Naive thymus-derived CD4-positive, alpha-beta T cell (primary cell): ENCODE data around the gene DIO1. TPM values are rescaled to one million over a fixed set of nuclear protein-coding genes. Genes with fewer than 3 reads are reported as not detected.
"Not testable (repeated sequence)": the region's sequence is repeated elsewhere in the genome, so short reads cannot be mapped to it uniquely, and the experiment has no call there.

Experiments
- ATAC-seq: fragments of 150-1000 bp; cut with Tn5 transposase; 2 replicates; pipeline ENCODE4 v1.10.0; 2021; ENCODE audit warnings: mild to moderate bottlenecking, moderate library complexity
- CTCF ChIA-PET: fragments of 350-600 bp; sonication (Branson Sonifier 250); formaldehyde crosslinking; loops from one replicate; lab custom pipeline; 2021; ENCODE audit warnings: antibody characterized with exemption; lab: Charles Lee
- POLR2A ChIA-PET: fragments of 350-600 bp; sonication (Branson Sonifier 250); formaldehyde crosslinking; loops from one replicate; lab custom pipeline; 2021; ENCODE audit warnings: antibody characterized with exemption, inconsistent platforms; lab: Charles Lee
- DNase-seq, 9 donors: peaks; one replicate each; pipeline versions ENCODE4 v3.0.0 to v3.0.0-alpha.2; 2020 to 2022; ENCODE audit warnings: mixed read lengths in 1 of 9
- H3K27ac ChIP-seq: one replicate; pipeline ENCODE4 v1.7.0; 2013; ENCODE audit warnings: mild to moderate bottlenecking, low read depth, low read length, moderate library complexity
- H3K27me3 ChIP-seq, 2 donors: one replicate each; pipeline ENCODE4 v1.7.0; 2013; ENCODE audit warnings: low read length in 2 of 2, mild to moderate bottlenecking in 2 of 2, moderate library complexity in 2 of 2; ENCODE audit not compliant: control insufficient read depth in 2 of 2, insufficient read depth in 2 of 2
- H3K36me3 ChIP-seq, 3 experiments: 1 replicate in 2 of 3; 2 replicates in 1 of 3; pipeline ENCODE4 v1.7.0; 2013; ENCODE audit warnings: low read length in 3 of 3, mild to moderate bottlenecking in 3 of 3, moderate library complexity in 1 of 3; ENCODE audit not compliant: insufficient read depth in 3 of 3, control insufficient read depth in 2 of 3
- H3K4me1 ChIP-seq, 2 donors: one replicate each; pipeline ENCODE4 v1.7.0; 2013; ENCODE audit warnings: low read length in 2 of 2, mild to moderate bottlenecking in 2 of 2, moderate library complexity in 1 of 2; ENCODE audit not compliant: control insufficient read depth in 2 of 2, insufficient read depth in 2 of 2
- H3K4me3 ChIP-seq: 2 replicates; pipeline ENCODE4 v1.7.0; 2013; ENCODE audit warnings: mild to moderate bottlenecking, low read length
- H3K9me3 ChIP-seq, 3 experiments: 1 replicate in 2 of 3; 2 replicates in 1 of 3; pipeline ENCODE4 v1.7.0; 2013; ENCODE audit warnings: low read length in 3 of 3; ENCODE audit not compliant: control insufficient read depth in 2 of 3
- H3K27ac Mint-ChIP-seq, 9 donors: one replicate each; pipeline ENCODE4 v1.8.0; 2020 to 2022; ENCODE audit warnings: mixed read lengths in 9 of 9, mild to moderate bottlenecking in 8 of 9, moderate library complexity in 5 of 9, inconsistent platforms in 2 of 9
- H3K27me3 Mint-ChIP-seq, 5 donors: one replicate each; pipeline ENCODE4 v1.8.0; 2021 to 2022; ENCODE audit warnings: mixed read lengths in 5 of 5, mild to moderate bottlenecking in 1 of 5
- H3K36me3 Mint-ChIP-seq, 5 donors: one replicate each; pipeline ENCODE4 v1.8.0; 2020 to 2022; ENCODE audit warnings: mixed read lengths in 5 of 5, mild to moderate bottlenecking in 3 of 5, inconsistent platforms in 1 of 5
- H3K4me1 Mint-ChIP-seq, 7 donors: one replicate each; pipeline ENCODE4 v1.8.0; 2020 to 2022; ENCODE audit warnings: mixed read lengths in 7 of 7, mild to moderate bottlenecking in 3 of 7, inconsistent platforms in 1 of 7
- H3K4me3 Mint-ChIP-seq, 10 donors: one replicate each; pipeline ENCODE4 v1.8.0; 2020 to 2022; ENCODE audit warnings: mild to moderate bottlenecking in 10 of 10, mixed read lengths in 10 of 10, moderate library complexity in 6 of 10, inconsistent platforms in 2 of 10
- H3K9me3 Mint-ChIP-seq, 11 donors: one replicate each; pipeline ENCODE4 v1.8.0; 2020 to 2022; ENCODE audit warnings: mixed read lengths in 11 of 11, mild to moderate bottlenecking in 4 of 11, inconsistent platforms in 1 of 11, moderate library complexity in 1 of 11
- intact Hi-C, 2 donors: fragments of 100-400 bp; cut with micrococcal nuclease; formaldehyde crosslinking; loops; one replicate each; pipeline ENCODE4 v1.15.1; 2023
- polyA plus RNA-seq, 2 donors: library from polyadenylated mRNA; unstranded; fragments of 300-500 nt; fragmentation: Illumina TruSeq; gene quantifications; one replicate each; pipeline ENCODE4 v1.2.3, GENCODE V29; 2021
- total RNA-seq, 6 experiments: library from RNA in 5 of 6; stranded (reverse) in 5 of 6; gene quantifications; 1 replicate in 5 of 6; 2 replicates in 1 of 6; pipeline ENCODE4 v1.2.3 and lab custom pipeline; 2021 to 2026

DIO1 gene
- total and polyA plus RNA-seq, 7 experiments from 2014 or later: not detected

DNA sequence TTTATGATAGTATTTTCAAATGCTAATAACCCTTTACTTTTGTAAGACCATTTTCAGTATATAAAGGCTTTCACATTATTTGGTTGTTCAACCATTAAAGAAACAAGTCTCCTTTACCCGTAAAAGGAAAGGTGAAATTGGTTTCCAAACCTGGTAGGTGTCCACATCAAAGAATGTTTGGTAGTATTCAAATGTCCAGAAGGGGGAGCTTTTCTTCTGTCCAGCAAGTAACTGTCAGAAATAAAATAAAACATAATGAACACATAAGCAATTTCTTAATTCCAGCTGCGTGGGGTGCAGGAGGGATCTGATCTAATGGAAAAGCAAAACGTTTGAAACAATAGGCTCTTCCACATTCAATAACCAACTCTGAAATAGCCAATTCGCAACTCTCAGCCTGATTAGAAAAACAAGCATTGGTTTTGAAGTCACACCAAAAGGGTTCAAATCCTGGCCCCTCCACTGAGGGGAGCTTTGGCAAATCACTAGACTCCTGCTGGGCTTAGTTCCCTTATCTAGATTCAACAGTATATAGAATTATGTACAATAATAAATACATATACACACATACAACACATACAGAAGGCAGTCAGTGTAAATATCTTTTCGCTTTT lies 15.4 kb upstream of the DIO1 start:
- no peak for ATAC-seq
- no peaks in the 10 kb centered on the region for H3K27me3 ChIP-seq
- peak in 2 of 9 donors; percentile 10 to 11 for DNase-seq
- ChIA-PET POLR2A (interaction anchor here (0.6 to 0.9 kb wide), 3 partner anchors 11 to 67 kb away, joined by 3 read pairs; partner anchors contain the start of genes IFT25 and YIPF1), CTCF (interaction anchor here (0.7 to 2.3 kb wide), 5 partner anchors 18 to 123 kb away, joined by 3 to 14 read pairs (median 3); no protein-coding TSS in a partner anchor)
- no peak overlapping the region for H3K4me3 Mint-ChIP-seq
- no peaks in the 10 kb centered on the region for H3K27me3 Mint-ChIP-seq
- intact Hi-C loops: loop anchor here (1.0 kb wide), 2 partner anchors 71 to 81 kb away; no protein-coding TSS in a partner anchor
- H3K4me3 ChIP-seq: no peak overlapping the region
- no peak overlapping the region for H3K27ac ChIP-seq
- H3K36me3 ChIP-seq: peaks cover 8 to 56% (median 10%) of the 10 kb centered on the region in 3 experiments
- H3K9me3 ChIP-seq: no peaks in the 10 kb centered on the region
- peaks cover 0 to 18% (median 8%) of the 10 kb centered on the region in 7 donors for H3K4me1 Mint-ChIP-seq
- peaks cover 26 to 67% (median 42%) of the 10 kb centered on the region in 5 donors for H3K36me3 Mint-ChIP-seq
- no peak overlapping the region for H3K27ac Mint-ChIP-seq
- peaks cover 0 to 6% (median 2%) of the 10 kb centered on the region in 11 donors for H3K9me3 Mint-ChIP-seq
- no peaks in the 10 kb centered on the region for H3K4me1 ChIP-seq

DNA sequence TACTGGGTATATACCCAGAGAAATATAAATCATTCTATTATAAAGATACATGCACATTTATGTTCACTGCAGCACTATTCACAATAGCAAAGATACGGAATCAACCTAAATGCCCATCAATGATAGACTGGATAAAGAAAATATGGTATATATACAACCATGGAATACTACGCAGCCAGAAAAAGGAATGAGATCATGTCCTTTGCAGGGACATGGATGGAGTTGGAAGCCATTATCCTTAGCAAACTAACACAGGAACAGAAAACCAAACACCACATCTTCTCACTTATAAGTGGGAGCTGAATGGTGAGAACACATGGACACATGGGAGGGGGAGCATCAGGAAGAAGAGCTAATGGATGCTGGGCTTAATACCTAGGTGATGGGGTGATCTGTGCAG lies 12.1 kb upstream of the DIO1 start:
- peaks cover under 1 to 40% (median 3%) of the 10 kb centered on the region in 3 experiments for H3K36me3 ChIP-seq
- peak overlapping the region in 1 of 9 donors; percentile 49 for H3K27ac Mint-ChIP-seq
- H3K9me3 Mint-ChIP-seq, H3K9me3 ChIP-seq, H3K4me1 ChIP-seq, H3K4me3 Mint-ChIP-seq, H3K27me3 Mint-ChIP-seq, H3K27me3 ChIP-seq, POLR2A ChIA-PET, intact Hi-C loops, H3K27ac ChIP-seq, CTCF ChIA-PET, ATAC-seq, DNase-seq, H3K4me3 ChIP-seq: not testable (repeated sequence)
- H3K4me1 Mint-ChIP-seq: peaks cover 6 to 38% (median 26%) of the 10 kb centered on the region in 7 donors
- peaks cover 18 to 64% (median 37%) of the 10 kb centered on the region in 5 donors for H3K36me3 Mint-ChIP-seq

DNA sequence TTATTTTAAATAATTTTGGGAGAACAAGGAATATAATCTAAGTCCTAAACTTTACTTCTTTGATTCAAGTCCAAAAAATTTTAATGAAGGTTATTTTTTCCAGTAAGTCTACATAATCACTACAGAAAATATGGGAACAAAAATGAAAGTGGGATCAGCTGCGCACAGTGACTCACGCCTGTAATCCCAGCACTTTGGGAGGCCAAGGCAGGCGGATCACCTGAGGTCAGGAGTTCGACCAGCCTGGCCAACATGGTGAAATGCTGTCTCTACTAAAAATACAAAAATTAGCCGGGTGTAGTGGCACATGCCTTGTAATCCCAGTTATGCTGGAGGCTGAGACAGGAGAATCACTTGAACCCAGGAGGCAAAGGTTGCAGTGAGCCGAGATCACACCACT lies 10.4 kb upstream of the DIO1 start:
- H3K27me3 ChIP-seq, H3K9me3 ChIP-seq, H3K4me1 ChIP-seq, H3K9me3 Mint-ChIP-seq, H3K27me3 Mint-ChIP-seq, H3K4me3 Mint-ChIP-seq, ATAC-seq, H3K4me3 ChIP-seq, POLR2A ChIA-PET, H3K27ac ChIP-seq, H3K27ac Mint-ChIP-seq, DNase-seq, intact Hi-C loops: not testable (repeated sequence)
- Mint-ChIP-seq H3K4me1 (peaks cover 18 to 53% (median 41%) of the 10 kb centered on the region in 7 donors), H3K36me3 (peaks cover 13 to 55% (median 34%) of the 10 kb centered on the region in 5 donors)
- CTCF ChIA-PET: interaction anchor here (1.6 kb wide), 1 partner anchor 24 kb away, joined by 5 read pairs; no protein-coding TSS in a partner anchor
- H3K36me3 ChIP-seq: peaks cover 0 to 26% (median 3%) of the 10 kb centered on the region in 3 experiments

DNA sequence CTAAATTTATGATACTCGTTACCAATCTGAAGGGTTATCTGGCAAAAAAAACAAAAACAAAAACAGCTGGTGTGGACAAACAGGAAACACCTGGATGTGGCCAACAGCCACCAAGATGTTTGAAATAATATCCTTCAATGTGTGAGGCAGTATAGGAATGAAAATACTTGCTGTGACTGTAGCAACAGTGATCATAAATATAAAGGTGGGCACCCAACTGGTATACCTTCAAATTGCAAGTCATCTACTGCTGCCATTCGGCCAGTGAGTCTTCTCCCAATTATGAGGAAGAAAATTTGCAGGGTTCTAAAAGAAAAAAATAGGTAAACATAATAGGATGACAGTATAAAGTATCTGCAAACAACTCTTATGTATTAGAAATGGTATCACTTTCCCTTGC lies 5.3 kb upstream of the DIO1 start:
- peak overlapping the region; percentile 79 for H3K4me3 ChIP-seq
- ATAC-seq (no peak), DNase-seq (no peak)
- H3K27ac Mint-ChIP-seq: peak overlapping the region; percentile 11 to 97 (median 94)
- no peaks in the 10 kb centered on the region for H3K27me3 Mint-ChIP-seq
- peak overlapping the region; percentile 75 for H3K27ac ChIP-seq
- intact Hi-C loops: loop anchor here (1.0 to 5.0 kb wide), 7 partner anchors 30 to 876 kb away; partner anchors contain the start of genes LRRC42 (in 2 of the 2), NDC1 (in 2 of the 2), TCEANC2 (in 2 of the 2) and TMEM59 (in 2 of the 2)
- H3K27me3 ChIP-seq: no peaks in the 10 kb centered on the region
- H3K4me3 Mint-ChIP-seq: peak overlapping the region; percentile 88 to 98 (median 96)
- POLR2A ChIA-PET: interaction anchor here (1.5 to 3.3 kb wide), 2 partner anchors 14 to 57 kb away, joined by 7 to 21 read pairs; partner anchors contain the start of genes IFT25 and LRRC42
- CTCF ChIA-PET: no interaction called here
- no peaks in the 10 kb centered on the region for H3K9me3 ChIP-seq
- H3K4me1 ChIP-seq: peaks cover 20 to 23% of the 10 kb centered on the region in 2 donors
- H3K4me1 Mint-ChIP-seq: peaks cover 26 to 58% (median 55%) of the 10 kb centered on the region in 7 donors
- H3K36me3 Mint-ChIP-seq: peaks cover 0 to 15% (median 0%) of the 10 kb centered on the region in 5 donors
- H3K9me3 Mint-ChIP-seq: no peaks in the 10 kb centered on the region
- peaks cover 0 to 9% (median 0%) of the 10 kb centered on the region in 3 experiments for H3K36me3 ChIP-seq

DNA sequence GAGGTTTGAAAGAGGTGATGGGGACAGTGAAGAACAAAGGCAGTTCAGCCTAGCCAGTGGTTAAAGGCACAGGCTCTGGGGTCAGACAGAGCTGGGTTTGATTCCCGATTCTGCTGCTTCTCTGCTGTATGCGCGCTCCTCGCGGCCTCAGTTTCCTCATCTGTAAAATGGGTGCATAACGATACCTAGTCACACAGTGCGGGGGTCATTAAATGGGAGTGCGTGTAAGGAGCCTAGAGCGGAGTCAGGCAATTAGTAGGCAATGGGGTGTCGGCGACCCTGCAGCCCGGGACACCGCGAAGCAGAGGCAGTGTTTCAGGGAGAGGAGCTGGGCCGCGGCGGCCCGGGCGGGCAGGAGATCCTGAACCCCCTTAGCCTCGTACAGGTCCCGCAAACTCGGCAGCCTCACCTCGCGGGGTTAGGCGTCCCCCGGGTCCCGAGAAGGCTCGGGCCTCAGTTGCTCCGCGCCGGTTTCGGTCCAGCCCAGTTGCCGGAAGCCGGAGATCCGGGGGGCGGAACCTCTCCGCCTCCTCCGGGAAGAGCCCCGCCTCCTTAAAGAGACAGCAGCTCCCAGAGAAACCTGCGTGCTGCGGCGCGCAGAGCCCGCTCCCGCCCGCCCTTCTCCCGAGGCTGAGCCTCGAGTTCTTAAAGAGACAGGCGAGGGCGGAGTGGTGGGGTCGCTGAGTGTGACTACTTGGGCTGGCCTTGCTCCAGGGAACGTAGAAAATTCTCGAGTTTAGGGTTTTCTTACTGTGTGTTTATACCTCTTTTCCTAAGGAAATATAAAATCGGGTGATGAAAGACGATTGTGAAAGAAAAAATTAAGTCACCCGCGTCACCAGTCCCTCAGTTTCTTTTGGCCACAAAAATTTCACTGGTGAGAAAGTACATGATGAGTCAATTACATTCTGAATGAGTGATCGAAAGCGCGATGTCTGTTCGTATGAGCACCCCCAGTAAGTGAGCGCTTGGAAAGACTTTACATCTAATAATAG lies 4.4 kb upstream of the DIO1 start, which contains the start of gene YIPF1:
Gene YIPF1, minus strand, starts transcription at position 494 of the 995 bp plus-strand sequence. CDS start 860 bp downstream, outside the sequence.
- Histone ChIP-seq H3K9me3 (no peaks in the 10 kb centered on the region), H3K27ac (peak within 1 kb of the TSS; percentile 75), H3K36me3 (peaks cover 0 to 9% (median 0%) of the 10 kb centered on the region in 3 experiments), H3K4me3 (peak within 1 kb of the TSS; percentile 79), H3K4me1 (peaks cover 20 to 23% of the 10 kb centered on the region in 2 donors), H3K27me3 (no peaks in the 10 kb centered on the region)
- DNase-seq: peak; percentile 61 to 88 (median 85)
- intact Hi-C loops: loop anchor here (1.0 to 5.0 kb wide), 7 partner anchors 29 to 875 kb away; partner anchors contain the start of genes LRRC42 (in 2 of the 2), NDC1 (in 2 of the 2), TCEANC2 (in 2 of the 2) and TMEM59 (in 2 of the 2)
- ChIA-PET CTCF (interaction anchor here (0.8 to 1.3 kb wide), 3 partner anchors 52 to 70 kb away, joined by 3 to 4 read pairs (median 3); no protein-coding TSS in a partner anchor), POLR2A (interaction anchor here (0.6 to 3.3 kb wide), 6 partner anchors 11 to 163 kb away, joined by 3 to 21 read pairs (median 3); partner anchors contain the start of genes IFT25, LRRC42, TCEANC2 and TMEM59)
- peak within 1 kb of the TSS; percentile 88 to 98 (median 96) for H3K4me3 Mint-ChIP-seq
- peaks cover 0 to 2% (median 0%) of the 10 kb centered on the region in 5 donors for H3K27me3 Mint-ChIP-seq
- H3K27ac Mint-ChIP-seq: peak within 1 kb of the TSS; percentile 89 to 97 (median 95)
- peak; percentile 98 for ATAC-seq
- no peaks in the 10 kb centered on the region for H3K9me3 Mint-ChIP-seq
- peaks cover 26 to 55% (median 51%) of the 10 kb centered on the region in 7 donors for H3K4me1 Mint-ChIP-seq
- H3K36me3 Mint-ChIP-seq: peaks cover 0 to 12% (median 0%) of the 10 kb centered on the region in 5 donors
